Esophagus muscularis mucosa (tissue), 4 donors: ENCODE measurements around the gene PPM1M.

Source experiments
- EP300 ChIP-seq: sonication (generic); formaldehyde crosslinking; IDR thresholded peaks from one replicate; pipeline ENCODE4 v1.6.1; 2017; ENCODE audit warnings: antibody characterized with exemption
- POLR2A ChIP-seq: fragments of 450-650 bp; IDR thresholded peaks from one replicate; pipeline ENCODE4 v1.6.1; 2017; ENCODE audit warnings: antibody characterized with exemption, moderate library complexity, mild to moderate bottlenecking, low read depth
- POLR2AphosphoS5 ChIP-seq, 2 donors: sonication (generic); formaldehyde crosslinking; IDR thresholded peaks; one replicate each; pipeline ENCODE4 v1.6.1; 2017; ENCODE audit warnings: antibody characterized with exemption in 2 of 2
- TF ChIP-seq, protein P1 (sequence below), 3 experiments: fragments of 200-600 bp in 2 of 3; fragments of 450-650 bp in 1 of 3; sonication (generic) in 2 of 3; IDR thresholded peaks; one replicate each; pipeline ENCODE4 v1.5.1; 2017 to 2019; ENCODE audit warnings: antibody characterized with exemption in 3 of 3, mild to moderate bottlenecking in 2 of 3, moderate library complexity in 1 of 3

DNA sequence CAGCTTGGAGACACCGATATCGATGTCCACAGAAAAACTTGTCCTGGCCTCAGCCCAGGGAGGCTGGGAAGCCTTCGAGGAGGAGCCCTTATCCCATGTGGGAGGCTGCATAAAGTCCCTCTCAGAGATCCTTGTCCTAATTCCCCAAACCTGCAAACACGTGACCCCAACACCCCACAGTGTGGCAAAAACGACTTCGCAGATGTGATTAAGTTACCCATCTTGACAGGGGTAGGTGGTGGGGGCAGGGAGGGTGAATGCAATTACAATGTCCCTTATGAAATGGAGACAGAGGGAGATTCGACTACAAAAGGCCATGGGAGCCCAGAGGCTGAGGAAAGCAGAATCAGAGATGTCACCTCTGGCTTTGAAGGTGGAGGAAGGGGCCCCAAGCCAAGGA is 17.8 kb upstream of the PPM1M start:
- TF ChIP-seq POLR2A: no peak
- TF ChIP-seq POLR2AphosphoS5 (IDR thresholded peaks at IDR 0.05): no peak
- TF ChIP-seq, protein P1, sequence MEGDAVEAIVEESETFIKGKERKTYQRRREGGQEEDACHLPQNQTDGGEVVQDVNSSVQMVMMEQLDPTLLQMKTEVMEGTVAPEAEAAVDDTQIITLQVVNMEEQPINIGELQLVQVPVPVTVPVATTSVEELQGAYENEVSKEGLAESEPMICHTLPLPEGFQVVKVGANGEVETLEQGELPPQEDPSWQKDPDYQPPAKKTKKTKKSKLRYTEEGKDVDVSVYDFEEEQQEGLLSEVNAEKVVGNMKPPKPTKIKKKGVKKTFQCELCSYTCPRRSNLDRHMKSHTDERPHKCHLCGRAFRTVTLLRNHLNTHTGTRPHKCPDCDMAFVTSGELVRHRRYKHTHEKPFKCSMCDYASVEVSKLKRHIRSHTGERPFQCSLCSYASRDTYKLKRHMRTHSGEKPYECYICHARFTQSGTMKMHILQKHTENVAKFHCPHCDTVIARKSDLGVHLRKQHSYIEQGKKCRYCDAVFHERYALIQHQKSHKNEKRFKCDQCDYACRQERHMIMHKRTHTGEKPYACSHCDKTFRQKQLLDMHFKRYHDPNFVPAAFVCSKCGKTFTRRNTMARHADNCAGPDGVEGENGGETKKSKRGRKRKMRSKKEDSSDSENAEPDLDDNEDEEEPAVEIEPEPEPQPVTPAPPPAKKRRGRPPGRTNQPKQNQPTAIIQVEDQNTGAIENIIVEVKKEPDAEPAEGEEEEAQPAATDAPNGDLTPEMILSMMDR (IDR thresholded peaks at IDR 0.05): no peak
- TF ChIP-seq EP300: no peak
